SHP77 (cell line): ENCODE data around the gene SMARCA5.
"Not testable (repeated sequence)": the region's sequence is repeated elsewhere in the genome, so short reads cannot be mapped to it uniquely, and the experiment has no call there.

Experiments
- DNase-seq, 2 experiments: peaks; one replicate each; lab custom pipeline; 2025; lab: John Stamatoyannopoulos, UW

SMARCA5 gene

GRCh38 chr4:143513314-143514168 is at the start of gene SMARCA5:
Gene SMARCA5 (plus strand): TSS chr4:143513702. CDS start chr4:143513925, 223 bp downstream.
- DNase-seq: peak; percentile 80 to 83

GRCh38 chr4:143473334-143474126 is 40.0 kb upstream of the SMARCA5 start:
- no peak for DNase-seq

- DNase-seq: no peak
Observed at GRCh38 chr4:143477487-143477886, 36.0 kb upstream of the SMARCA5 start.

DNA sequence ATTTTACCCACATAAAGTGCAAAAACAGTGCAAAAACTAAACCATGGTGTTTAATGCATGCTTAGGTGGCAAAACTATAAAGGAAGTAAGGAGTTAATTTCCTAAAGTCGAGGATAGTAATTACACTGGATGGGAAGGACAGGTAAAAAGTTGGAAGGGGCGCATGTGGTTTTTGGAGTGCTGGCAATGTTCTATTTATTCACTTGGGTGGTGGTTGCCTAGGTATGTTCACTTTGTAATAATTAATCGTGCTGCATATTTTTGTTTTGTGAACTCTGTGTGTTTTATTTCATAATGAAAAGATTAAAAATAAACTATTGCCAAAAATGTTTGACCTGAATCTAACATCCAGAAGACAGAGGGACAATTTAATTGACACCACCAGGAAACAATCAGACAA is 32.1 kb upstream of the SMARCA5 start:
- DNase-seq: no peak

DNA sequence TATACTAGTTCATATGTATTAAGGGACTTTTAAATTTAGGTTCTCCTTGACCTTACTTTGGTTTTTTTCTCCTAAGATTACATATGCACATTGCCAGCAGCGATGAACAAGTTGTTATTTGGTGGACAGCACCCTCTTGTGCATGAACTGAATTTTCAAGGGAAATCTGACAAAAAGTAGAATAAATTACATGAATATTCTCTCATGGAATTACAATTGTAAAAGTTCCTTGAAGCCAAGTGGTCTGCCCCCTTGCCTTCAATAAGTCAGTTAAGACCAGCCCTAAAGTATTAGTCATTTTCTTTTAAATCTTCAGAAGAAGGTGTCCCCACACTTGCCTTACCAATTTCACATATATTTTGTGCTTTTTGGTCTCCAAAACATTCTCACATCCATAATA is 30.7 kb upstream of the SMARCA5 start:
- no peak for DNase-seq

DNA sequence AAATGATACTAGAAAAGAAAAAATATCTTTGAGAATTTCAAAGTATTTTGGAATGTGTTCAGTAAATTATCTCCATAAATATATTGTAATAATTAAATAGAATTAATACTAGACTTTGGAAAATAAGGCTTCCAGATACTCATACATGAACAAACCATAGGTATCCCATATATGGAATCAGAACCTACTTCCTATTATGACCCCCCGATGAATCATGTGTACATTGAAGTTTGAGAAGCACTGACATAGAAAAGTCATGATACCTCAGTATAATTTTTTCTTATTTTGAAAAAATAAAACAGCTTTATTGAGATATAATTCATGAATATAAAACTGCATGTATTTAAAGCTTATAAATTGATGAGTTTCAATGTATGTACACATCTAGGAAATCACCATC is 27.2 kb upstream of the SMARCA5 start:
- no peak for DNase-seq

DNA sequence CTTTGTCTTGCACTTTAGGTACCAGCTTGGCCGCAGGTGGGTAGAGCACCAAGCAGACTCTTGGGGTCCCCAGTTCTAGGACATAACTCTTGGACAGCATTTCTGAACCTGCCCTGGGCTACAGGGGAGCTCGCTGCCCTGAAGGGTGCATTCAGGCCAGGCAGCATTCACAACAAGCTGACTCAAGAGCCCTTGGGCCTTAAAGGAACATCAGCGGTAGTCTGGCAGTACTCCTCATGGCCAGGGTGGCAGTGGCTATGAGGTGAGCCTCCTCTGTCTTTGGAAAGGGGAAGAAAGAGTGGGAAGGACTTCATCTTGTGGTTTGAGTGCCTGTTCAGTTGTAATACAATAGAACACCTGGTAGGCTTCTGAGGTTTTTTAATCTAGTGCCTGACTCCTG is 24.8 kb upstream of the SMARCA5 start:
- DNase-seq: no peak

DNA sequence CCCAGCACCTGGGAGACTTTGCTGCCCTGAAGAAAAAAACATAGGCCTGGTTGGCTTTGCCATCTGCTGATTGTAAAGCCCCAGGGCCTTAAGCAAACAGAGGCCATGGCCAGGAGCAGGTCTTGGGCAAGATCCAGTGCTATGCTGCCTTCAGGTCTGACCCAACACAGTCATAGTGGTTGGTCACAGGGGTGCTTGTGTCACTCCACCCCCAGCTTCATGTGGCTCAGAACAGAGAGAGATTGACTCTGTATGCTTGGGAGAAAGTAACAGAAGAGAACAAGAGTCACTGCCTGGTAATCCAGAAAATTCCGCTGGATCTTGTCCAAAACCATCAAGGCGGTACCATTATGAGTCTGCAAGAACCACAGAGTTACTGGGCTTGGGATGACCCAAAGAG is 24.4 kb upstream of the SMARCA5 start:
- DNase-seq: no peak

GRCh38 chr4:143498021-143498420 is 15.5 kb upstream of the SMARCA5 start:
- DNase-seq: no peak

DNA sequence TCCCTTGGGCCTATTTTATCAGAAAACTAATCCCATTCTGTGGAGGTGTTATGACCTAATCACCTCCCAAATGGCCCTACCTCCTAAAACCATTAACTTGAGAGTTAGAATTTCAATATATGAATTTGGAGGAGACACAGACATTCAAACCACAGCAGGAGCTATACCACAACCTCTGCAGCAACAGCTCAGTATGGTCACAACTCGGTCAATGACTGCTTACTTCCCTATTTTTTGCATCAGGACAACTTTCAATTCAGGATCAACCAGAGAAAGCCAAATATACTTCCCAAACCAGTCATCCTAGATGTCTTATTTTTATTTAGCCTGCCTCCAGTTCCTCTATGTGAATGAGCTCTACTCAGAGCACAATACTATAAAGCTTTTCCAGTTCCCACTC is 11.3 kb upstream of the SMARCA5 start:
- no peak for DNase-seq

DNA sequence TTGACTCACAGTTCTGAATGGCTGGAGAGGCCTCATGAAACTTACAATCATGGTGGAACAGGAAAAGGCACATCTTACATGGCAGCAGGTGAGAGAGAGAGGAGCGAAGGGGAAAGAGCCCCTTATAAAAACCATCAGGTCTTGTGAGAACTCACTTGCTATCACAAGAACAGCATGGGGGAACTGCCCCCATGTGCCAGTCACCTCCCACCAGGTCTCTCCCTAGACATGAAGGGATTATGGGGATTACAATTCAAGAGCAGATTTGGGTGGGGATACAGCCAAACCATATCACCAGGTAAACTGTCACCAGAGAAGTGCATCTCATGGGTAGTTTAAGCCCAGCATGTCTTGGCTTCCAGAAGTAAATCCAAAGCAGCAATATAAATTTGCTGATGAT is 7.5 kb upstream of the SMARCA5 start:
- DNase-seq: no peak

GRCh38 chr4:143511906-143512305 is 1.6 kb upstream of the SMARCA5 start:
- DNase-seq: no peak

- no peak for DNase-seq
Observed at GRCh38 chr4:143512978-143513313, 556 bp upstream of the SMARCA5 start.

DNA sequence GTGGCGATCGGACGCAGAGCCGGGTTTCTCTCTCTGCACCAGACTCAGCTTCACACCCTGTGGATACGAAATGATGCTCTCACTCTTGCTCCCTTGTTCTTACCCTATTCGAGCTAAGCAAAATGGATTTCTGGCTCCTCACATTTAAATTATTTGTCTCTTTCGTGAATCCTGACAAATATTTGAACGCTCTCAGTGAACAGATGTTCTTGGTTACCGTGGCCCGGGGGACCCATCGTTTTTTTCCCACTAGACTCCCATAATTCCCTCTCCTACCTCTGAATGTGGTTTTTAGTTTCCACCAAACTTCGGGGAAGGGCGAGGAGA is 630 bp downstream of the SMARCA5 start:
- DNase-seq: no peak

- DNase-seq: peak in 1 of 2 experiments; percentile 13
Observed at GRCh38 chr4:143514497-143514896, 995 bp downstream of the SMARCA5 start.

DNA sequence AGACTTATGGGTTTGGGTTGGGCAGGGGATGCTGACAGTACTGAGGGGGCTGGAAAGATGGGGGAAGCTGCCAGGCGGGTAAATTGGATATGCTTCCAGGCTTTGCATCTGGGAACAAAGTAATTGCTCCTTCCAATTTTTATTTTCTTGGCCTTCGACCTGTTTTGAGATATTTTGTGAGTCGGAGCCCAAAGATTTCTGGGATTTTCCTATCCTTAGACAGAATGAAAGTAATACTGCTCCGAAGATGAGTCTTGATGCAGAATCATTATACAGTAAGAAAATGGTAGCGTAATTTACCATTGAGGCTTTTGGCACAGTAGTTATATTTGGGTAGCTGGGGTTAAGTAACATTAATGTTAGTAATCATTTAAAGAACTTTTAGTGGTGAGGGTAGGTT is 1.4 kb downstream of the SMARCA5 start:
- no peak for DNase-seq

DNA sequence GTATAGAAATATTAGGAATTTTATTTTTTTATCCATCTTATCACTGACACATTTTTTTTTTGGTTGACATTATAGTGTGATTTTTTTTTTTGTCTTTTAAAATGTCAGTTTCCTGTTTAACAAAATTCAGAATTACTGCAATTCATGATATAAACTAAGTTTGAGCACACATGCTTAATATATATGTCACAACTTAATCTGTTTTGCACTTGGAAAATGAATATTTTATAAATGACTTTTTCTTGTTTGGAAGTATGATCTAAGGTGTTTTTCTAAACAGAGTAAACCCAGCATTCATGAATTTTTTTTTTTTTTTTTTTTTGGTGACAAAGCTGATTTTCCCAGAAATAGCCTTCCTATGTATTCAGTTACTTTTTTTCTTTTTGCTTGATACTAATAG is 2.4 kb downstream of the SMARCA5 start:
- no peak for DNase-seq

DNA sequence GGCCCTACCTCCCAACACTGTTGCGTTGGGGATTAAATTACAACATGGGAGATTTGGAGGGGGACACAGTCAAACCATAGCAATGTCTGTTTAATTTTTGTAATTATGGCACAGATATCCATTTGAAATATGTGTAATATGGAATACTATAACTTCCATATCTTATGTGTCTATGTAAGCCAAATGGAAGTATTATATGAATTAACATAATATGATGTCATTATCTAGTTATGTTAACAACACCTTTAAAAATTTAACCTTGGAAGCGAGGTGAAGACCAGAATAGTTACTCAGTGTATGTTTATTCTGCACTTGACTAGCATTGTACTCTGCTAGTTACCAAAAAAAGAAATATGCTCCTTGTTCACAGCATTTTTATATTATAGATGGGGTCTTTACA is 4.3 kb downstream of the SMARCA5 start:
- no peak for DNase-seq

DNA sequence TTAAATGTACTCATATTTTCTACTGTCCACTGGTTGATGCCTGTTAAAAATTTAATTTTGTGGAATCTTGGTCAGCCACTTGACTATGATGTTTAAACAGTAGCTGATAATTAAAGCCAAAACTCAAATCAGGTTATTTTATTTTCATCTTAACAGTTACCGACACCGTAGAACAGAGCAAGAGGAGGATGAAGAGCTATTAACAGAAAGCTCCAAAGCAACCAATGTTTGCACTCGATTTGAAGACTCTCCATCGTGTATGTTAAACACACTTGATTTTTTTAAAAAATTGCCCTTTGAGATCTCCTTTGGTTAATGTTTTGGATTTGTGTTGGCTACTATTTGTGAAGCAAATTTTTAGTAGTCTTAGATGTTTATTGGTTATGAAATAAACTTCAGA is 10.7 kb downstream of the SMARCA5 start:
- DNase-seq: no peak

- not testable (repeated sequence) for DNase-seq
Observed at GRCh38 chr4:143528046-143528445, 14.5 kb downstream of the SMARCA5 start.

DNA sequence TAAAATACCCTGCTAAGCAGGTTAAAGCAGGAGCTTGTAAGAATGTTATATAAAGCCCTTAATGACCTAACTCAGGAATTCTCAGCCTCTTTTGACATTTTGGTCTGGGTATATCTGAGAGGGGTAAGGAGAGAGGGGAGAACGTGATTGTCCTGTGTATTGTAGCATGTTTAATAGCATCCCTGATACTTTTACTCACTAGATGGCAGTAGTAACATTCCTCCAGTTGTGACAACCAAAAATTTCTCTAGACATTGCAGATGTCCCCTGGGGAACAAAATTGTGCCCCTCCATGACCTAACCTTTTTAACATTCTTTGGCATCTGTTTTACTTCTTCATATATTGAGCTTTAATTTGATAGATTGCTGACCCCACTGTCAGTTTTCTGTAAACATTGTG is 17.9 kb downstream of the SMARCA5 start:
- DNase-seq: no peak

GRCh38 chr4:143531788-143532491 is 18.4 kb downstream of the SMARCA5 start:
- no peak for DNase-seq
